Measurements from ENCODE around the gene SERPINA1. TPM values are rescaled to one million over a fixed set of nuclear protein-coding genes. Genes with fewer than 3 reads are reported as not detected.

Gene SERPINA1
- total and polyA plus RNA-seq, 10 of the 15 experiments (the other 5 are each of a cell fraction or from before 2014, with no cell fraction given): 0.16 to 6.6 (median 0.53) TPM

DNA sequence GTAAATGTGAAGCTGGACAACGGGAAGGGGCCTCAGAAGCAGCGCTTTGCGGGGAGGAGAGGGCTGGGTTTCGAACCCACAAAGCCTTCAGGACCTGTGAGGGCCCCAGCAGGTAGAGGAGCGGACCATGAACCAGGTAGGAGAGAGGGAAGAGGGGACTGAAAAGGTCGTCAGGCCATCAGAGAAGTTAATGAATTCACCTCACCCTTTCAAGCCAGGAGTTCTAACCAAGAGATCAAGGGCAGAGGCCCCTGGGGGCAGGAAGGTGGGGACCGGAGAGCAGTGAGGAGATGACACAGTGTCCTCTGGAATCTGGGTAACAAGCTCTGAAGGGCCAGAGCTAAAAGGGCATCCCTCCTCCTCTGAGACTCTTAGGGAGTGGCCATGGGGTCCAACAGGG is 19.4 kb downstream of the SERPINA1 start:
- Histone ChIP-seq H4K20me1 (ENCODE audit: control insufficient read depth, insufficient read depth) (no peaks in the 10 kb centered on the region), H3K4me1 (ENCODE audit: control insufficient read depth, insufficient read depth, low read length) (no peaks in the 10 kb centered on the region), H3K27me3 (replicated peaks in 1 of 2; ENCODE audit: control insufficient read depth in 2 of 2, insufficient read depth in 2 of 2, low read length in 1 of 2) (no peaks in the 10 kb centered on the region; a peak in 1 of 4 replicates), H3K79me2 (ENCODE audit: control insufficient read depth, insufficient read depth, low read length) (no peaks in the 10 kb centered on the region), H3K9ac (ENCODE audit: control insufficient read depth, insufficient read depth, low read length) (no peak overlapping the region), H3K36me3 (ENCODE audit: control insufficient read depth in 2 of 2, insufficient read depth in 2 of 2, low read length in 1 of 2) (no peaks in the 10 kb centered on the region), H3K4me3 (no peak overlapping the region), H3K9me3 (replicated peaks; ENCODE audit: control insufficient read depth, insufficient read depth, low read length) (no peaks in the 10 kb centered on the region), H3K27ac (ENCODE audit: control insufficient read depth, insufficient read depth) (no peak overlapping the region), H2AFZ (ENCODE audit: control insufficient read depth, low read depth, low read length) (no peak overlapping the region), H3K4me2 (ENCODE audit: control insufficient read depth, insufficient read depth) (no peak overlapping the region)
- ChIA-PET POLR2A (no interaction called here), CTCF (no interaction called here), SMC1A (ENCODE audit: uncharacterized antibody, unreplicated experiment) (no interaction called here), RAD21 (ENCODE audit: unreplicated experiment) (no interaction called here)
- no peak for TF ChIP-seq NR2F1 (conservative IDR thresholded peaks at IDR 0.05)
- no peak for TF ChIP-seq NR2C2 (IDR thresholded peaks at IDR 0.05; ENCODE audit: borderline replicate concordance, control insufficient read depth, insufficient read length, low read depth)
- TF ChIP-seq PAX8 (IDR thresholded peaks at IDR 0.05): no peak
- TF ChIP-seq GATAD2B (conservative IDR thresholded peaks at IDR 0.05; ENCODE audit: low read depth): no peak
- TF ChIP-seq, protein P1, sequence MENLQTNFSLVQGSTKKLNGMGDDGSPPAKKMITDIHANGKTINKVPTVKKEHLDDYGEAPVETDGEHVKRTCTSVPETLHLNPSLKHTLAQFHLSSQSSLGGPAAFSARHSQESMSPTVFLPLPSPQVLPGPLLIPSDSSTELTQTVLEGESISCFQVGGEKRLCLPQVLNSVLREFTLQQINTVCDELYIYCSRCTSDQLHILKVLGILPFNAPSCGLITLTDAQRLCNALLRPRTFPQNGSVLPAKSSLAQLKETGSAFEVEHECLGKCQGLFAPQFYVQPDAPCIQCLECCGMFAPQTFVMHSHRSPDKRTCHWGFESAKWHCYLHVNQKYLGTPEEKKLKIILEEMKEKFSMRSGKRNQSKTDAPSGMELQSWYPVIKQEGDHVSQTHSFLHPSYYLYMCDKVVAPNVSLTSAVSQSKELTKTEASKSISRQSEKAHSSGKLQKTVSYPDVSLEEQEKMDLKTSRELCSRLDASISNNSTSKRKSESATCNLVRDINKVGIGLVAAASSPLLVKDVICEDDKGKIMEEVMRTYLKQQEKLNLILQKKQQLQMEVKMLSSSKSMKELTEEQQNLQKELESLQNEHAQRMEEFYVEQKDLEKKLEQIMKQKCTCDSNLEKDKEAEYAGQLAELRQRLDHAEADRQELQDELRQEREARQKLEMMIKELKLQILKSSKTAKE (IDR thresholded peaks at IDR 0.05; ENCODE audit: low read depth, poor library complexity, severe bottlenecking): no peak
- no peak for TF ChIP-seq ESRRA (IDR thresholded peaks at IDR 0.05; ENCODE audit: low read length)
- ATAC-seq (no peak), FAIRE-seq (no peak), DNase-seq (ENCODE audit: low read depth, low spot score) (no peak)
- BruUV-seq (replicated peaks): no TSS peak
- WGBS (ENCODE audit: insufficient coverage, insufficient replicate concordance, low lambda C conversion rate, missing lambda C conversion rate): 48% methylated on average over 7 of the region's 7 CpGs
- intact Hi-C loops (cut with micrococcal nuclease; ENCODE audit: unreplicated experiment): no loop called here
- in situ Hi-C loops (cut with MboI): no loop called here

DNA sequence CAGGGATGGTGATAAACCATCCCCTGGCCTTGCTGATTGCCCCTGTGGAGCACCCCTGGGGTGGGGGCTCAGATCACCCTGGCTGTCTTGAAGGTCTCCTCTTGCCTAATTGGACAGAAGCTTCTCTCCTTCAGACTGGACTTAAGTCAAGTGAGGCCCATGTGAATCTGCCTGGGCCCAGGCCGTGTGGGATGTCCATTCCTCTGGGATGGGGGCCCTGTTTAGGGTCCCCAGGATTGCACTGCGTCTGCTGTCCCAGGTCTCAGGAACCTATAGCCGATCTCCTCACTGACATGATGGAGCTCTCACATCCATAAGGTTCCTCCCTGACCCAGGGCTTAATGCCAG is 20.2 kb downstream of the SERPINA1 start:
- ChIA-PET SMC1A (ENCODE audit: uncharacterized antibody, unreplicated experiment) (no interaction called here), POLR2A (no interaction called here), CTCF (no interaction called here), RAD21 (ENCODE audit: unreplicated experiment) (no interaction called here)
- no peak overlapping the region for H3K4me2 ChIP-seq (ENCODE audit: control insufficient read depth, insufficient read depth)
- in situ Hi-C loops (cut with MboI) (no loop called here), intact Hi-C loops (cut with micrococcal nuclease; ENCODE audit: unreplicated experiment) (no loop called here)
- no peak for DNase-seq (ENCODE audit: low read depth, low spot score)
- no peak overlapping the region for H3K27ac ChIP-seq (ENCODE audit: control insufficient read depth, insufficient read depth)
- no peaks in the 10 kb centered on the region for H3K79me2 ChIP-seq (ENCODE audit: control insufficient read depth, insufficient read depth, low read length)
- TF ChIP-seq STAT1 (conservative IDR thresholded peaks at IDR 0.05): no peak
- TF ChIP-seq TCF12 (IDR thresholded peaks at IDR 0.05; ENCODE audit: low read depth, low read length): no peak
- no peak for TF ChIP-seq NFIC (IDR thresholded peaks at IDR 0.05; ENCODE audit: low read depth, low read length)
- TF ChIP-seq MYB (IDR thresholded peaks at IDR 0.05; ENCODE audit: borderline replicate concordance, low read depth, low read length): no peak
- no peak for TF ChIP-seq MEF2B (IDR thresholded peaks at IDR 0.05; ENCODE audit: partially characterized antibody, poor library complexity, severe bottlenecking)
- no peak for TF ChIP-seq NR2F1 (conservative IDR thresholded peaks at IDR 0.05)
- no peak for TF ChIP-seq NR2C2 (IDR thresholded peaks at IDR 0.05; ENCODE audit: borderline replicate concordance, control insufficient read depth, insufficient read length, low read depth)
- no peak for TF ChIP-seq HDAC2 (IDR thresholded peaks at IDR 0.05)
- no peaks in the 10 kb centered on the region for H3K36me3 ChIP-seq (ENCODE audit: control insufficient read depth in 2 of 2, insufficient read depth in 2 of 2, low read length in 1 of 2)
- no peaks in the 10 kb centered on the region; a peak in 1 of 4 replicates for H3K27me3 ChIP-seq (replicated peaks in 1 of 2; ENCODE audit: control insufficient read depth in 2 of 2, insufficient read depth in 2 of 2, low read length in 1 of 2)
- no peak for ATAC-seq
- H3K9me3 ChIP-seq (replicated peaks; ENCODE audit: control insufficient read depth, insufficient read depth, low read length): no peaks in the 10 kb centered on the region
- WGBS (ENCODE audit: insufficient coverage, insufficient replicate concordance, low lambda C conversion rate, missing lambda C conversion rate): 14% methylated on average over 3 of the region's 3 CpGs
- no peak overlapping the region for H3K9ac ChIP-seq (ENCODE audit: control insufficient read depth, insufficient read depth, low read length)
- no peak for FAIRE-seq
- no peak overlapping the region for H2AFZ ChIP-seq (ENCODE audit: control insufficient read depth, low read depth, low read length)
- no peaks in the 10 kb centered on the region for H4K20me1 ChIP-seq (ENCODE audit: control insufficient read depth, insufficient read depth)
- BruUV-seq (replicated peaks): no TSS peak
- no peak overlapping the region for H3K4me3 ChIP-seq
- no peaks in the 10 kb centered on the region for H3K4me1 ChIP-seq (ENCODE audit: control insufficient read depth, insufficient read depth, low read length)
